ENCODE data around the gene ZNF76. TPM values are rescaled to one million over a fixed set of nuclear protein-coding genes. Genes with fewer than 3 reads are reported as not detected.

ZNF76 gene
- polyA plus RNA-seq, 1 donor from 2014 or later = 26.3 TPM

DNA sequence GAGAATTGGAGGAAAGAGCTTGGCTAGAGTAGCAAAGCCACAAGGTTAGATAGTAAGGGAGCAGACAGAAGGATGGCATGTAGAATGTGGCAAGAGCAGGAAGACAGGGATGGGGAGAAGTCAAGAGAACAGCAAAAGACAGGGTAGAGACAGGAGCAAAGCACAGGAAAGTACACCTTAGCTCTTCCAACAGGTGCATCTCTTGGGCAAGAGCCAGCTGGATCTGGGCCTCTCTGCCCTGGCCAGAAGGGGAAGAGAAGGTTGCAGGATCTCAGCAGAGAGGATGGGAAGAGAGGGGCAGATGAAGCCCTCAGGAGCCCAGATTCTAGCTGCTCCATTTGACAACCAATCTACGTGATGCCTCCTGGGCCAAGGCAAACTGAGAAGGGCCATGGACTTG, 29.0 kb upstream of the ZNF76 start:
- Histone ChIP-seq H3K9me3 (ENCODE audit: low read length) (no peaks in the 10 kb centered on the region), H4K20me1 (ENCODE audit: insufficient read depth) (no peaks in the 10 kb centered on the region), H3K27me3 (ENCODE audit: insufficient read depth, low read depth, low read length) (no peaks in the 10 kb centered on the region), H3K4me2 (ENCODE audit: low read length) (no peak overlapping the region), H3K79me2 (replicated peaks; ENCODE audit: insufficient read depth, low read length) (no peaks in the 10 kb centered on the region), H3K9me2 (ENCODE audit: insufficient read depth, low read length) (no peaks in the 10 kb centered on the region), H3K27ac (ENCODE audit: low read length) (no peak overlapping the region), H3K36me3 (ENCODE audit: insufficient read depth, low read length) (no peaks in the 10 kb centered on the region), H3K4me3 (ENCODE audit: low read length) (no peak overlapping the region), H3K9ac (ENCODE audit: low read length) (no peak overlapping the region), H3F3A (ENCODE audit: insufficient read depth, low read length, poor library complexity, severe bottlenecking) (no peaks in the 10 kb centered on the region), H2AFZ (ENCODE audit: low read depth, low read length) (no peak overlapping the region)
- TF ChIP-seq SMC3 (conservative IDR thresholded peaks at IDR 0.05; ENCODE audit: poor library complexity) (no peak), CTCF (IDR thresholded peaks at IDR 0.05; ENCODE audit: poor library complexity, severe bottlenecking) (no peak), RAD21 (conservative IDR thresholded peaks at IDR 0.05) (no peak), MXI1 (conservative IDR thresholded peaks at IDR 0.05; ENCODE audit: poor library complexity, severe bottlenecking) (no peak), EZH2 (IDR thresholded peaks at IDR 0.05; ENCODE audit: borderline replicate concordance, insufficient read depth, low read length, poor library complexity, severe bottlenecking) (no peak), TAF1 (IDR thresholded peaks at IDR 0.05; ENCODE audit: low read depth) (no peak), EP300 (conservative IDR thresholded peaks at IDR 0.05; ENCODE audit: poor library complexity, severe bottlenecking) (no peak), POLR2AphosphoS5 (IDR thresholded peaks at IDR 0.05) (no peak)
- TF ChIP-seq, protein P1, sequence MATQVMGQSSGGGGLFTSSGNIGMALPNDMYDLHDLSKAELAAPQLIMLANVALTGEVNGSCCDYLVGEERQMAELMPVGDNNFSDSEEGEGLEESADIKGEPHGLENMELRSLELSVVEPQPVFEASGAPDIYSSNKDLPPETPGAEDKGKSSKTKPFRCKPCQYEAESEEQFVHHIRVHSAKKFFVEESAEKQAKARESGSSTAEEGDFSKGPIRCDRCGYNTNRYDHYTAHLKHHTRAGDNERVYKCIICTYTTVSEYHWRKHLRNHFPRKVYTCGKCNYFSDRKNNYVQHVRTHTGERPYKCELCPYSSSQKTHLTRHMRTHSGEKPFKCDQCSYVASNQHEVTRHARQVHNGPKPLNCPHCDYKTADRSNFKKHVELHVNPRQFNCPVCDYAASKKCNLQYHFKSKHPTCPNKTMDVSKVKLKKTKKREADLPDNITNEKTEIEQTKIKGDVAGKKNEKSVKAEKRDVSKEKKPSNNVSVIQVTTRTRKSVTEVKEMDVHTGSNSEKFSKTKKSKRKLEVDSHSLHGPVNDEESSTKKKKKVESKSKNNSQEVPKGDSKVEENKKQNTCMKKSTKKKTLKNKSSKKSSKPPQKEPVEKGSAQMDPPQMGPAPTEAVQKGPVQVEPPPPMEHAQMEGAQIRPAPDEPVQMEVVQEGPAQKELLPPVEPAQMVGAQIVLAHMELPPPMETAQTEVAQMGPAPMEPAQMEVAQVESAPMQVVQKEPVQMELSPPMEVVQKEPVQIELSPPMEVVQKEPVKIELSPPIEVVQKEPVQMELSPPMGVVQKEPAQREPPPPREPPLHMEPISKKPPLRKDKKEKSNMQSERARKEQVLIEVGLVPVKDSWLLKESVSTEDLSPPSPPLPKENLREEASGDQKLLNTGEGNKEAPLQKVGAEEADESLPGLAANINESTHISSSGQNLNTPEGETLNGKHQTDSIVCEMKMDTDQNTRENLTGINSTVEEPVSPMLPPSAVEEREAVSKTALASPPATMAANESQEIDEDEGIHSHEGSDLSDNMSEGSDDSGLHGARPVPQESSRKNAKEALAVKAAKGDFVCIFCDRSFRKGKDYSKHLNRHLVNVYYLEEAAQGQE (IDR thresholded peaks at IDR 0.05; ENCODE audit: borderline replicate concordance) = no peak

GRCh38 chr6:35230950-35231349, 28.6 kb upstream of the ZNF76 start:
- no peak overlapping the region for H3K4me2 ChIP-seq (ENCODE audit: low read length)
- no peaks in the 10 kb centered on the region for H4K20me1 ChIP-seq (ENCODE audit: insufficient read depth)

More at GRCh38 chr6:35230950-35231349, 28.6 kb upstream of the ZNF76 start:
- Histone ChIP-seq H3K27me3 (ENCODE audit: insufficient read depth, low read depth, low read length) (no peaks in the 10 kb centered on the region), H3K9me2 (ENCODE audit: insufficient read depth, low read length) (no peaks in the 10 kb centered on the region), H3K4me3 (ENCODE audit: low read length) (no peak overlapping the region), H3F3A (ENCODE audit: insufficient read depth, low read length, poor library complexity, severe bottlenecking) (no peaks in the 10 kb centered on the region), H2AFZ (ENCODE audit: low read depth, low read length) (no peak overlapping the region), H3K9ac (ENCODE audit: low read length) (no peak overlapping the region), H3K36me3 (ENCODE audit: insufficient read depth, low read length) (no peaks in the 10 kb centered on the region), H3K9me3 (ENCODE audit: low read length) (no peaks in the 10 kb centered on the region), H3K79me2 (replicated peaks; ENCODE audit: insufficient read depth, low read length) (no peaks in the 10 kb centered on the region), H3K27ac (ENCODE audit: low read length) (no peak overlapping the region)
- TF ChIP-seq EZH2 (IDR thresholded peaks at IDR 0.05; ENCODE audit: borderline replicate concordance, insufficient read depth, low read length, poor library complexity, severe bottlenecking) (no peak), RAD21 (conservative IDR thresholded peaks at IDR 0.05) (no peak), EP300 (conservative IDR thresholded peaks at IDR 0.05; ENCODE audit: poor library complexity, severe bottlenecking) (no peak), TAF1 (IDR thresholded peaks at IDR 0.05; ENCODE audit: low read depth) (no peak)
- TF ChIP-seq, protein P1 (IDR thresholded peaks at IDR 0.05; ENCODE audit: borderline replicate concordance) = no peak
